Left lung (tissue), 10 donors: ENCODE data around the gene UNKL. TPM values are rescaled to one million over a fixed set of nuclear protein-coding genes. Genes with fewer than 3 reads are reported as not detected.
"Not testable (repeated sequence)": the region's sequence is repeated elsewhere in the genome, so short reads cannot be mapped to it uniquely, and the experiment has no call there.

Experiments used
- ATAC-seq: fragments of 200-7000 bp; cut with Tn5 transposase; one replicate; pipeline ENCODE4 v1.9.1; 2020; ENCODE audit warnings: moderate library complexity
- DNase-seq, 4 donors: peaks; one replicate each; pipeline ENCODE4 v3.0.0-alpha.2; 2013 to 2020
- H3K27ac ChIP-seq, 2 donors: fragments of 200-600 bp; sonication (generic) in 1 of 2; one replicate each; pipeline versions ENCODE4 v1.5.0 to v1.8.0; 2020 to 2021
- H3K27me3 ChIP-seq, 2 donors: fragments of 200-600 bp; sonication (generic) in 1 of 2; one replicate each; pipeline versions ENCODE4 v1.5.0 to v1.8.0; 2020 to 2021
- H3K36me3 ChIP-seq, 2 donors: fragments of 200-600 bp; sonication (generic) in 1 of 2; one replicate each; pipeline versions ENCODE4 v1.5.0 to v1.8.0; 2020 to 2021
- H3K4me1 ChIP-seq, 2 donors: fragments of 200-600 bp; one replicate each; pipeline ENCODE4 v1.8.0; 2021
- H3K4me3 ChIP-seq, 2 donors: fragments of 200-600 bp; sonication (generic) in 1 of 2; one replicate each; pipeline versions ENCODE4 v1.5.0 to v1.8.0; 2020 to 2021; ENCODE audit warnings: mild to moderate bottlenecking in 1 of 2
- H3K9me3 ChIP-seq, 2 donors: fragments of 200-600 bp; sonication (generic) in 1 of 2; one replicate each; pipeline versions ENCODE4 v1.5.0 to v1.8.0; 2020 to 2021
- CTCF ChIP-seq, 2 donors: fragments of 200-600 bp; sonication (generic) in 1 of 2; IDR thresholded peaks; one replicate each; pipeline versions ENCODE4 v1.5.0 to v1.8.0; 2021; ENCODE audit warnings: antibody characterized with exemption in 2 of 2
- intact Hi-C, 2 donors: fragments of 100-400 bp; cut with DNase I; formaldehyde crosslinking; loops; one replicate each; pipeline versions ENCODE4 v1.11.2 to v1.14.2; 2022
- polyA plus RNA-seq, 6 donors: library from polyadenylated mRNA; unstranded; fragments of 120-200 nt; gene quantifications; one replicate each; pipeline ENCODE4 v1.2.1, GENCODE V29; 2013; ENCODE audit not compliant: insufficient read length in 6 of 6
- total RNA-seq, 2 donors: library from RNA; stranded (reverse); fragmentation: NEBNext Ultra II Directional; extraction: Animal tissue kit (Norgen Biotek cat#: 25700); gene quantifications; one replicate each; pipeline ENCODE4 v1.2.1, GENCODE V29; 2021
- donor health status: DM: no; HTN: yes; CAD: no.
- donor health status: DM: no; HTN: no; CAD: no.

Gene UNKL
- total and polyA plus RNA-seq, 8 donors = 18.9 to 27.3 (median 20.8) TPM

- Histone ChIP-seq H3K27me3 (peaks cover 34 to 72% of the 10 kb centered on the region in 2 donors), H3K4me3 (peak overlapping the region; percentile 7 to 36), H3K4me1 (peaks cover 5 to 37% of the 10 kb centered on the region in 2 donors), H3K27ac (peak overlapping the region in 1 of 2 donors; percentile 53), H3K9me3 (peaks cover 0 to 9% of the 10 kb centered on the region in 2 donors), H3K36me3 (no peaks in the 10 kb centered on the region)
- intact Hi-C loops = no loop called here
- DNase-seq (no peak), ATAC-seq (no peak)
- TF ChIP-seq CTCF (IDR thresholded peaks at IDR 0.05) = no peak
These were observed 81.8 kb downstream of the UNKL start for GRCh38 chr16:1332618-1333148.

- Histone ChIP-seq H3K36me3 (peaks cover 0 to 6% of the 10 kb centered on the region in 2 donors), H3K27ac (peak overlapping the region in 1 of 2 donors; percentile 53), H3K9me3 (peaks cover 0 to 9% of the 10 kb centered on the region in 2 donors), H3K4me3 (peak overlapping the region; percentile 2 to 36), H3K27me3 (peaks cover 34 to 66% of the 10 kb centered on the region in 2 donors), H3K4me1 (peaks cover 5 to 37% of the 10 kb centered on the region in 2 donors)
- peak; percentile 67 for ATAC-seq
- intact Hi-C loops = no loop called here
- no peak for TF ChIP-seq CTCF (IDR thresholded peaks at IDR 0.05)
- peak in 3 of 4 donors; percentile 61 to 85 (median 78) for DNase-seq
These were observed 82.5 kb downstream of the UNKL start for GRCh38 chr16:1331712-1332617.

- DNase-seq (no peak), ATAC-seq (no peak)
- H3K36me3 ChIP-seq = peaks cover 0 to 14% of the 10 kb centered on the region in 2 donors
- H3K4me3 ChIP-seq = peak overlapping the region in 1 of 2 donors; percentile 36
- peaks cover 5 to 37% of the 10 kb centered on the region in 2 donors for H3K4me1 ChIP-seq
- no peak for TF ChIP-seq CTCF (IDR thresholded peaks at IDR 0.05)
- H3K27ac ChIP-seq = peak overlapping the region in 1 of 2 donors; percentile 53
- H3K9me3 ChIP-seq = peaks cover 0 to 9% of the 10 kb centered on the region in 2 donors
- H3K27me3 ChIP-seq = peaks cover 34 to 58% of the 10 kb centered on the region in 2 donors
- intact Hi-C loops = no loop called here
These were observed 83.4 kb downstream of the UNKL start for GRCh38 chr16:1330931-1331711.

- Histone ChIP-seq H3K4me3 (no peak overlapping the region), H3K4me1 (peaks cover 5 to 37% of the 10 kb centered on the region in 2 donors), H3K27ac (no peak overlapping the region), H3K27me3 (peaks cover 34 to 50% of the 10 kb centered on the region in 2 donors), H3K9me3 (peaks cover 0 to 9% of the 10 kb centered on the region in 2 donors), H3K36me3 (peaks cover 0 to 22% of the 10 kb centered on the region in 2 donors)
- intact Hi-C loops = no loop called here
- DNase-seq (no peak), ATAC-seq (no peak)
- peak; percentile 9 to 61 for TF ChIP-seq CTCF (IDR thresholded peaks at IDR 0.05)
These were observed 84.1 kb downstream of the UNKL start for GRCh38 chr16:1330260-1330914.

- ATAC-seq, H3K4me3 ChIP-seq, intact Hi-C loops, H3K27ac ChIP-seq, H3K9me3 ChIP-seq, DNase-seq: not testable (repeated sequence)
- peaks cover 0 to 36% of the 10 kb centered on the region in 2 donors for H3K36me3 ChIP-seq
- H3K27me3 ChIP-seq = peaks cover 22 to 36% of the 10 kb centered on the region in 2 donors
- peaks cover 3 to 30% of the 10 kb centered on the region in 2 donors for H3K4me1 ChIP-seq
These were observed 85.5 kb downstream of the UNKL start for GRCh38 chr16:1328961-1329360.

GRCh38 chr16:1328136-1328535 is 86.4 kb downstream of the UNKL start:
- ATAC-seq, H3K9me3 ChIP-seq, H3K27ac ChIP-seq, DNase-seq, intact Hi-C loops, H3K4me3 ChIP-seq: not testable (repeated sequence)
- Histone ChIP-seq H3K36me3 (peaks cover 0 to 44% of the 10 kb centered on the region in 2 donors), H3K27me3 (peaks cover 13 to 28% of the 10 kb centered on the region in 2 donors), H3K4me1 (peaks cover 0 to 22% of the 10 kb centered on the region in 2 donors)
